Measurements from ENCODE around the gene SIGLEC6.

DNA sequence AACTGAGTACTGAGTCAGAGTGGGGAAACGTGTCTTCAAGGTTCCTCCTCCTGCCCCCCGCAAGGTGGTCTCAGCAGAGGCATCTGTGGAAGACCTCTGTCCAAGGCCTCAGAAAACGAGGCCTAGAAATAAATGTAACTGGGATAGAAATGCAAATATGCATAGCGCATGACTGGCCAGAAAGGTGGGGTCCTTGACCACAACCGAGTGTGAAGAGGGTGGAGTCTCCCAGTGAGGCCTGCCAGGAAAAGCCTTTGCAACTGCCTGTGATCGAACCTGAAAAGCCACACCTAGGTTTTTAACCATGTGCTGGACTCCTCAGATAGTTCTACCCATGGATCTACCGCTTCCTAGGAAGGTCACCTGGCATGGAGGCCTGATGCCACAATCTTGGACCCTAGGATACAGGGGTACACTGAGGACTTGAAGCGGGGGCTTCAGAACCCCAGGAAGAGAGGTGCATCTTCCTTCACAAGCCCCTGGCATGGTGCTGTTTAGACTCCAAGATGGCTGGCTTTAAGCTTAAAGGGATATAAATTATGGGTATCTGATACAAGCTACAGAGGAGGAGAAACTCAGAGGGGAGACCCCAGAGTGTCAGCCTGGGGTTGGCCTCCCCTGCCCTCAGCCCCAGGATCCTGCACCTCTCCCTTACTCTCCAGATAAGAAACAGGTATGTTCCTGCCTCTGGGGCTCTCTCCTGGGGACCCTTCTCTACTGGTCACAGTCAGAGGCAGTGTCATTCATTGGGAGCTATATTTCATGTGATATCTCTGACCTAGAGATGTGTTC is 18.3 kb upstream of the SIGLEC6 start:
- TF ChIP-seq, protein P1, sequence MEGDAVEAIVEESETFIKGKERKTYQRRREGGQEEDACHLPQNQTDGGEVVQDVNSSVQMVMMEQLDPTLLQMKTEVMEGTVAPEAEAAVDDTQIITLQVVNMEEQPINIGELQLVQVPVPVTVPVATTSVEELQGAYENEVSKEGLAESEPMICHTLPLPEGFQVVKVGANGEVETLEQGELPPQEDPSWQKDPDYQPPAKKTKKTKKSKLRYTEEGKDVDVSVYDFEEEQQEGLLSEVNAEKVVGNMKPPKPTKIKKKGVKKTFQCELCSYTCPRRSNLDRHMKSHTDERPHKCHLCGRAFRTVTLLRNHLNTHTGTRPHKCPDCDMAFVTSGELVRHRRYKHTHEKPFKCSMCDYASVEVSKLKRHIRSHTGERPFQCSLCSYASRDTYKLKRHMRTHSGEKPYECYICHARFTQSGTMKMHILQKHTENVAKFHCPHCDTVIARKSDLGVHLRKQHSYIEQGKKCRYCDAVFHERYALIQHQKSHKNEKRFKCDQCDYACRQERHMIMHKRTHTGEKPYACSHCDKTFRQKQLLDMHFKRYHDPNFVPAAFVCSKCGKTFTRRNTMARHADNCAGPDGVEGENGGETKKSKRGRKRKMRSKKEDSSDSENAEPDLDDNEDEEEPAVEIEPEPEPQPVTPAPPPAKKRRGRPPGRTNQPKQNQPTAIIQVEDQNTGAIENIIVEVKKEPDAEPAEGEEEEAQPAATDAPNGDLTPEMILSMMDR (IDR thresholded peaks at IDR 0.05), result no peak
- TF ChIP-seq POLR2A (IDR thresholded peaks at IDR 0.05) (no peak), EP300 (IDR thresholded peaks at IDR 0.05) (no peak)
